HG03159 (cell line): ENCODE data around the gene TMPRSS7.
"Not testable (repeated sequence)": the region's sequence is repeated elsewhere in the genome, so short reads cannot be mapped to it uniquely, and the experiment has no call there.

Source experiments
- ATAC-seq: cut with Tn5 transposase; IDR thresholded peaks from one replicate; pipeline ENCODE4 v1.9.1; 2021; ENCODE audit warnings: mild to moderate bottlenecking, moderate library complexity; ENCODE audit not compliant: unreplicated experiment

The TMPRSS7 gene

GRCh38 chr3:112056451-112056929 is 22.0 kb downstream of the TMPRSS7 start:
- no peak for ATAC-seq

- ATAC-seq: no peak
These were observed 25.0 kb downstream of the TMPRSS7 start for GRCh38 chr3:112059497-112059896.

DNA sequence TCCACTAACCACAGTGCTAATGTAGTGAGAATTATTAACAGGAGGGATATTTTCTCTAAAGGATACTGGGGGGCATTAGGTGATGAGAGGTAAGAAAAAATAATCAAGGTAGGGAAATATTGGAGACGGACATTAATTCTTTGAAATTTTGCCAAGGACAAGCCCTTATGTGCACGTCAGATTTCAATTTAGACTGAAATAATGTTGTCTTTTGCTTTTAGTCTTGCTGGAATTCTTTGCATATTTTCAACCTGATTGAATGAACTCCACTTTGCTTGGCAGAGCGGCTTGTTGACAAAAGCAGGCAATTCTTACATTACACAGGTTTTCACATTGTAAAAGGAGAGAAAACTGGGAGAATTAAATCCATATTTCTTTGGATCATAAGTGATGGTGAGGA is 26.6 kb downstream of the TMPRSS7 start:
- no peak for ATAC-seq

GRCh38 chr3:112072387-112073060 is 38.0 kb downstream of the TMPRSS7 start:
- not testable (repeated sequence) for ATAC-seq

DNA sequence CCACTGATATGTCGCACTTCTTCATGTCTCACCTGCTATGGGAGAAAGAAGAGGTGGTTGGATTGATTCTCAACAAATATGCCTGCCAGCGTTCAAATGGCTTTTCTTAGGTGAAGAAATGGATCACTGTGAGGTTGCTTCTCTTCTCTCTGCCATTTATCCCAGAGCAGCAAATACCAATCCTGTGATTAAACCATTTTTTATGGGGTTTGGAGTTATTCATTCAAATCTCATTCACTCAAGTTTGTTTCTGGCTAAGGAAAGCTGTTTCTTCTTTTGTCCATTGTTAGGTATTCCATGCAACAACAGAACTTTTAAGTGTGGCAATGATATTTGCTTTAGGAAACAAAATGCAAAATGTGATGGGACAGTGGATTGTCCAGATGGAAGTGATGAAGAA is 39.5 kb downstream of the TMPRSS7 start:
- ATAC-seq: no peak

DNA sequence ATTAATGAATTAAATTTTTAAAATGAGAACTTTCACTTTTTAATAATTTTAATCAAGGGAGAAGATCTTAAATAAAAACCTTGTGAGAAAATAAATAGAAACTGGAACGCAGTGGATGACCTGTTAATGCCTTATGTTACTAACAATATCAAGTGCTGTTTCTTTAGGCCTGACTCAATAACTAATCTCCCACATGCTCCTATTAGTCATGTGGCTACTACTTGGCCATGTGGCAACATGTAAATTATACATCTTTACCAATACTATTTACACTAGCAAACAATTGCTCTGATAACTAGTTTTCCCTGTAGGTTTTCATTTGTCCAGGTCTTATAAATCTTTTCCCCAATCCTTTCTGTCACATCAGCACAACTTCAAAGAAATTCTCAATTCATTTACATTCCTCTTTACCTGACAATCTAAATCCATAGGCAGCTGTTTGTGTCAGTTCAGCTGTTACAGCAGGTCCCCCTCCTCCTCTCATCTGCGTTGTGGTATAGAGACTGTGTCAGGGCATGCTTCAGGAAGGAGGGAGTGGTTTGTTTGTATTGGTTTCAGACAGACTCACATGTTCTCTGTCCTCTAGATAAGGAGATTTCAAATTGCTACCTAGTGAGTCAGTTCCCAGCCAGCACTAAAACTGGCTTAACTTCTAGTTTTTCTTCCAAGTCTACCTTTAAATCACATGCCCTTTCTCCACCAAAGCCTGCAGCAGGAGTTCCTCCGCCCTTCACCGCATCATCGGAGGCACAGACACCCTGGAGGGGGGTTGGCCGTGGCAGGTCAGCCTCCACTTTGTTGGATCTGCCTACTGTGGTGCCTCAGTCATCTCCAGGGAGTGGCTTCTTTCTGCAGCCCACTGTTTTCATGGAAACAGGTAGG is 40.3 kb downstream of the TMPRSS7 start:
- ATAC-seq: peak; percentile 75

DNA sequence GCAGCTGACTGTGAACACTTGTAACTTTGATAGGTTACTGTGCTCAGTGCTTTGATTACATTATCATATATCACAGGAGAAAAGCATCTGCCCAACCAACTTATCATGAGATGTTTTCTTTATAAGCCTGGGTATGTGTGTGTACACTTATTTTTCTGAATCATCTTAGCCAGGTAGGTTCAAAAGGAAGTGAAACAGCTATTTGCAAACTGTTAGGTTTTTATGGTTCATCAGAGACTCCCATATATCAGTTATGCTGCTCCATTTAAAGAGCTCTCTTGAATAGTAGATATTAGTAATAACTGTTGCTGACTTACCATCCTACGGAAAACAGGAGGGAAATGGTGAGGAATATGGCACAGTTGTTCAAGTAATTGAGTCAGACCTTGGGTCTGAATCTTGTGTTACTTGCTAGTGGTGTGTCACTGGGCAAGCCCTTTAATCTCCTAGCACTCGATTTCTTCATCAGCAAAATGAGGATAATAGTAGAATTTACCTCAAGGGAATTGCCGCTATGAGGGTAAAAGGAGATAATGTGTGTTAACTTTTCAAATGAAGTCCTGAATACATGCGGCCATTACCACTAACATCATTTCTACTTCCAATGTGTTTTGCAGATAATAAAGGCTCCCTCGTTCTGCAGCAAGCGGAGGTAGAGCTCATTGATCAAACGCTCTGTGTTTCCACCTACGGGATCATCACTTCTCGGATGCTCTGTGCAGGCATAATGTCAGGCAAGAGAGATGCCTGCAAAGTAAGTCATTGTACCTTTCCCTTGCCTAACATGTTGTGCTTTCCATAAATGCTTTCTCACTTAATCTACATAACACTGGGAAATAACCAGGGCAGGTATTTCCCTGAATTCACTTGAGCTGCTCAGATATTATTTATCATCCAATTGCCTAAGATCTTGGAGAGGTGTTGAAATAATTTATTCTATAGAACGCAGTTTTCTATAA is 43.9 kb downstream of the TMPRSS7 start:
- ATAC-seq: no peak

DNA sequence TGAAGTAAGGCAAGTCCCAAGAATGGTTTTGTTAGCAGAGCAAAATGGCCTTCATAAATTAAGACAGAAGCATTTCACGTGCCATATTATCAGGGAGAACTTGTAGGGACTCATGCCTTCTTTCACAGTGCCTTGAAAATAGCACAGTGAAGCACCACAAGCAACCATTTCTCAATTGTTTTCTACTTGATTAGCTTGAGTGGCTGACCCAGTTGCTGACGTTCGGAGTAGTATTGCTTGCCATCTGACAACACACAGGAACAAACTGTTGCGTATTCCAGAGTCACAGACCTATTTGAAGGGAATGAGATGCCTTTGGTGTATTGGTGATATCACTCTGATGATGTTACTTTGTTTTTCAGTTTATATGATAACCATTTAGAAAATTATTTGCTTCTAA is 48.7 kb downstream of the TMPRSS7 start:
- ATAC-seq: no peak

DNA sequence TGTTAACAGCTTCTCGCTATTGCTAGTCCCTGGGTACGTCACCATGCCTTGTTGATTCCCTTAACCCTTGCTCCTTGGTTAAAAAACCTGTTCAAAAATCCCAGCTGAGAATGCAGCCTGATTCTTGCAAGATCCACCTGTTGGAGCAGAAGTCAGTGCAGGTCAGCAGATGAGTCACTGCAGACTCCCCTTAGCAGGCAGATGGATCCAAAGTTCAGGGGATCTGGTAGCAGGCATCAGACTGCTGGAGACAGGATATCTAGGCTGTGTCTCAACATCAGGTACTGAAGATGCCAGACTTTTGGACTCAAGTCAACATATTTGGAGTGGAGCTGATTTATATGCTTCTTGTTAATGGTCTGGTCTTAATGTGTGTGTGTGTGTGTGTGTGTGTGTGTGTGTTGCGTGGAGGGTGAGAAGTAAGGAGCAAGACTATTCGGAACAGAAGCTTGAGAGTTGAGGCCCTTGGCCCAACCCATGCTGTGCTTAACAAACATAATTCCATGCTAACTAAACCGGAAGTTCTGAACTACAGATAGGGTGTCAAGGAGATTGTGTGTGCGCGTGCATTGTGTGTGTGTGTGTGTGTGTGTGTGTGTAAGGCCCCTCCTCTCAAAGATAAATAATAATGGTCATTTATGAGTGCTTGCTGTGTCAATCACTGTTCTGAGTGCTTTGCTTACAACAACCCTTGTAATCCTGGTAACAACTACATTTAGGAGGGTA is 50.6 kb downstream of the TMPRSS7 start:
- no peak for ATAC-seq

DNA sequence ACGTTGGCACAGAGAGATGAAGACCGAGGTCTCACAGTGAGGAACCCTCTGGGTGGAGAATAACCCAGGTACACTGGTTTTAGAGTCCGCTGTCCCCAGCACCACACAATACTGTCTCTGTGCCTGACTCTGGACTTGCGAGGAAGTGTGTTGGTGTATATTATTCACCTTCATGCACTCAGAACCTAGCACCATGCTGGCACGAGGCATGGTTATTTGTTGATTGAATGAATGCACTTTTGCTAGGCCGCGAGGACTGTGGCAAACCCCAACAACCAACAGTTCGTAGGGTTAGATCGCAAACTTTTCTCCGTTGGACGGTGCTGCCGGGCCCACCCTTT is 51.2 kb downstream of the TMPRSS7 start:
- ATAC-seq: no peak

DNA sequence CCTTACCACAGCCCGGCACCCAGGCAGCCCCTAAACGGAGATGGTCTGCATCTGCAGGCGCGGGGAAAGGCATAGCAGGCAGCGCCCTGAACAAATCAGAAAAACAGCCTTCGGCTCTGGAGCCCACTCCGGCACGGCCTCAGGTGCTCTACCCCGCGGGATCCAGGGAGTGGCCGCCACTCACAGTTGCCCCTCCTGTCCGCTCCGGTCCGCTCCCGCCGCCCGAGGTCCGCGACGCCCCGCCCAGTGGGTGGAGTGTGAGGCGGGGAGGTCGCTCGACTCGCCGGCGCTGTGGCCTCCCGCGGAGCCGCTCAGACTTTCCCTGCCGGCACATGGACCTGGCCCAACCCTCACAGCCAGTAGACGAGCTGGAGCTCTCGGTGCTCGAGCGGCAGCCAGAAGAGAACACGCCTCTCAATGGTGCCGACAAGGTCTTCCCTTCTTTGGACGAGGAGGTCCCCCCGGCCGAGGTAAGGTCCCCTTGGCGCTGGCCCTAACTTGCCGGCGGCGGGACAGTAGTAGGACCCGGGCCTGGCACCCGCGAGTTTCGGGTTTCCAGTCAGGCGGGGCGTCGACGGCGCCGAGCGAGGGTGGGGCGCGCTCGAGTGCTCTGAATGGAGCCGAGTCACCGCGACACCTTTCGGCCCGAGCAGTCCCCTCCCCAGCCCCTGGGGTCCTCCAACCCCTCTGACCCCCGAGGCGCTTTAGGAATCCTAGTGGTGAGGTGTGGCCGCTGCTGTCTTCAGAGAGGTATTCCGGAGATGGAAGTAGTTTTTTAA is 51.7 kb downstream of the TMPRSS7 start, which contains the start of gene C3orf52:
Gene C3orf52, plus strand, starts transcription at position 314 of the 779 bp plus-strand sequence. Its CDS starts 19 bp downstream, at position 333.
- ATAC-seq: peak; percentile 62

DNA sequence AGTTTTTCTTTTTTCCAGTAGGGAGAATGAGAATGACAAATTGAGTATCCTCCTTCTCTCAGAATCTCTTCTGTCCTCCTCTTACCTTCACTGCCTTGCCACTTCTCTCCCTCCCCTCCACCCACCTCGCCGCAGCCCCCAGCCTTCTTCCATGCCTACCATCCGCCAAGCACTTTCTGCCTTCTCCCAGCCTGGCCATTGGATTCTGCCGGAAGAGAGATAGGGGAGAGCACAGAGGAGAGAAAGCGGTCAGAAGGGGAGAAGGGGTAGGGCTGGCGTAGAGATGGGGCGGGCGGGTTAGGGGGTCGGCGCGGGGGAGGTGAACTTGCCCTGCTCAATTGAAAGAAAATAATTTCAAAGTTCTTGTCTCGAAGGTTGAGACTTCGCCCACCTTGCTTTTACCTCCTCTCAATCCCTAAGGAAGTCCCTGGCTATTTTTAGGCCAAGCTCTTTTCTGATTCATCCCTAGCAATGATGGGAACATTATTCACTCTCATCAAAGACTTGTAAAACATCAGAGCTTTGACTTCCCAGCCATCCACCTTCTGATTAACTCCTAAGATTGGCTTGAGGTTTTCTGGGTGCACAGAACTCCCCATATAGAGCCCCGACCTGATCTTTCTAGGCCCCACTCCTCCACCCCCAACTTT is 52.5 kb downstream of the TMPRSS7 start:
- ATAC-seq: no peak

DNA sequence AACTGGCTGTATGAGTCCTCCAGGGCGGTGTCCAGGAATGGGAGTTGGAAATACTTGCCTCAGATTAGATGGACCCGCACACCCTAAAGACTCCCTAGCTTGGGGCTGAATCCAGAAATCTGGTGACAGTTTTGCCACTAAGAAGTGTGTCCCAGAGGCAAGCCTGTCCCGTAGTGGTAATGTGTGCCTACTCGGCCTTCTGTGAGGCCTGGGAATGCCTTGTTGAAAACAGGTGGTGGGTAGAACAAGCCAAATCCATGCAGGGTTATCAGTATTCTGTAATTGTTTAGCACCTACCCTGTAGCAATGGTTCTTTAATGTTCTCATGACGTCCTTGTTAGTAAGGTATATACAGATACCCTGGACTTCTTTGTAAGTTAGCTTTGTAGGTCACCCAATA is 53.2 kb downstream of the TMPRSS7 start:
- no peak for ATAC-seq

- ATAC-seq: no peak
These were observed 54.4 kb downstream of the TMPRSS7 start for GRCh38 chr3:112088944-112089343.

- ATAC-seq: no peak
These were observed 55.7 kb downstream of the TMPRSS7 start for GRCh38 chr3:112089956-112090886.

GRCh38 chr3:112090887-112091586 is 56.5 kb downstream of the TMPRSS7 start:
- ATAC-seq: no peak

GRCh38 chr3:112092496-112093179 is 58.1 kb downstream of the TMPRSS7 start:
- ATAC-seq: peak; percentile 56
